SW480 (cell line): Measurements from ENCODE around the gene AKAIN1.

ENCODE experiments used
- DNase-seq: peaks from one replicate; pipeline ENCODE4 v3.0.0-alpha.2; 2016; ENCODE audit warnings: low spot score

AKAIN1 gene

DNA sequence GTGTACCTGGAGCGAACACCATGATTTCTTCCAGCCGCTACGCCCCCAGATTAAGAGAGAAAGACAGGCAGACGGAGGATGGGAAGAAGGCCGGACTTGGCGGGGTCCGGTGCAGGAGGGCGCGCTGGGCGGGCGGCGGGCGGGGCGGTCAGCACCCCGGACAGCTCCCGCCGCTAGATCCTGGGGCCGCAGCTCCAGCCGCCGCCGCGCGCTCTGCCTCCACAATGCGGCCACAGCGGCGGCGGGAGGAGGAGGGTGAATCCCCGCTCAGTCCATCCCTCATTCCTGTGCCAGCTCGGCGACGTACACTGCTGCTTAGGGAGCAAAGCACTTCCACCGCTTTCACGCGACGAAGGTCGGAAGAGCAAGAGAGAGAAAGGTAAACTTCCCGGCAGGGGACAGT lies at the start of gene AKAIN1:
Gene AKAIN1, minus strand, starts transcription at position 226 of the 403 bp plus-strand sequence. Its CDS starts 204 bp downstream, at position 22.
- no peak for DNase-seq

- no peak for DNase-seq
Measured at GRCh38 chr18:5244941-5245340, 47.9 kb upstream of the AKAIN1 start.

DNA sequence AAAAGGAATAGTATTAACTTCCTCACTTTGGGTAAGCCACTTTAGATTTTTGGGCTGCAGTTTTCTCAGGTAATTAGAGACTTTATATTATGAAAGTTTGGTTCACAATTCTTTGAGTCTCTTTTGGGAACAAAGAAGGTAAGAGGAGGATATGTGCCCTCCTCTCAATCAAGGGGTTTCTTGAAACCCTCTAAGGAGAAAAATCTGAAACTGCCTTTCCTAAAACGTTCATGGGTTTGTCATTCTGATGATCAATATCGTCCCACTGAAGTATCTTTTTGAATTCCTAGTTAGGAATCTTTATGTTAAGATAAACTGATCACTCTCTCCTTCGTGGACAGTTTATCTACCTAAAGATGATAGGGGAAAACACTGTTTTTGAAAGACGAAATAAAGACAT lies 42.4 kb upstream of the AKAIN1 start:
- DNase-seq = no peak

DNA sequence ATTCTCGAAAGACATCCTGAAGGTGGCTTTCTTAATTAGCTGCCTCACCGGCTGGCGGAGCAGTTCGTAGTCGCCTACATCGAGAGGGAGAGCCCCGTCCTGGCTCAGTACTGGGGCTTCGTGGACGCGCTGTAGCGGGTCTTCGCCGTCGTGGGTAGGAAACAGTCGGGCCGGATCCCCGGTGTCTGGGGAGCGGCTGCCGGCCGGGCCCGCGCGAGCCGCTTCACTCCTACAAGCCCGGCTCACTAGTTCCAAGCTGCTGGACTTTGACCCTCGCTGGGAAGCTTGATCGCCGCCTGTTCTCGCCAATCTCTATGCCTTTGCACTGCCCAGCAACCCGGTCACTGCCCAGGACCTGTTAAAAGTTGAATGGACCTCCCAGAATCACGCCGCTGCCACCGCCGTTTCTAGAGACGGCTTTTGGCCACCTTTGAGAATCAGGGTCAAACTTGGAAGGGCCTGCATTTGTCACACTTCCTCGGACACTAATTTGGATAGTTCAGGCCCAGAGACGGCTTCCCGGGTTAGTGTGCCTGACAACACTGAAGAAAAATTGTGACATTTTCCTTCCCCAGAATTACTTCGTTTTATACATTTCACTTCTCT lies 41.4 kb upstream of the AKAIN1 start:
- peak; percentile 3 for DNase-seq

DNA sequence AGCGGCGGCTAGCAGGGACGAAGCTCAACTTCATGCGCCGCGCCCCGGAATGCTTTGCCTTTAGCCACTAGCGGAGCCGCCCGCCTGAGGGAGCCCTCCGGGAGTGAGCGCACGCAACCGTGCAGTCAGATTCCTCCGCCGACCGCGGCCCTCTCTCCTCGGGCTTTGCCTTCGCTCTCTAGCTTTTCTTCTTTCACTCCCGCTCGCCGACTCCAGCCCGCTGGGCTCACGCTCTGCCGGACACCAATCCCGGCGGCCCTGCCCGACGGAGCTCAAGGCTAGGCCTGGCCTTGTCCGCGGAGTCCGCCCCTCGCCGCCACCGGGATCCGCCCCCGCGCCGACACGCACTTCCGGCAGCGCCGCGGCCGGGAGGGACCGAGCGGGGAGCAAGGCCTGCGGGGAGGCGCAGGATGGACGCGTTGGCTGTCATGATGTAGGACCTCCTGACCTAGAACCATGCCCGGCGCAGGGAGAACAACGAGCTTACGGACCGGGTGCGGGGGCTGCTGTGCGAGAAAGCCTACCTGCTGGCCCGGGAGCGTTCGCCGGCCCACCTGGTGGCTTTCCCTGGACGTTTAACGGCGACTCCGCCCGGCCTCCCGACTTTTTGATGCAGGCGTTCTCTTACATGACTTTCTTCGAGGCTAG lies 40.8 kb upstream of the AKAIN1 start:
- DNase-seq = peak; percentile 74

GRCh38 chr18:5237083-5237722 lies 40.1 kb upstream of the AKAIN1 start:
- DNase-seq = no peak

- DNase-seq = peak; percentile 1
Measured at GRCh38 chr18:5214583-5215351, 17.7 kb upstream of the AKAIN1 start.

DNA sequence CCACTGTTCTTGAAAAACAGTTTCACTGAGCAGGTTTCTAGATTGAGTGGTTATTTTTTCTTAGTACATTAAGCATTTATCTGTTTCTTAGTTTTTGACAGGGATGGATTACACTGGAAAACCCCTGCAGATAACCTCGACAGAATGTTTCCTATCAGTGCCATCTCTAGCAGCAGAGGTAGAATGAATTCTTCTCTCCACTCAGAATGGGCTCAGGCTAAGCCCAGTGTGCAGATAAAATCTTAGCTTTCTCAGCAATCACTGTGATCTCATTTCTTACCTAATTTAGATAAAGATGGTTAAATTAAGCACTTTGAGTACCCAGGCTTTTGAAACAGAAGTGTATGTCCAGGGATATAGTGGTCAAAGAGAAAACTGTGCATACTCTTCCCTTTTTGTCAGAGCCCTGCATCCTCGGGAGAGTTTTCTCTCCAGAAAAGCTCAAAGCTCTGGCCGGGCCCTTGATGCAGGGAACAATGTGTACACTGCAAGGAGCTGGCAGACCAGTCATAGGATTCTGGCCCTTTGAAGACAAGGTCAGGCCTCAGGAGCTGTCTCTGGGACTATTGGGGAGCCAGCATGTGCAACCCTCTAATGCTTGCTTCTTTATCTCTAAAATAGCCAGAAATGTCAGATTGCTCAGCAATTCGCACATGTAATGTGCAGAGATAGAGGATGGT lies 10.6 kb upstream of the AKAIN1 start:
- no peak for DNase-seq

- DNase-seq = no peak
Measured at GRCh38 chr18:5198311-5198710, 1.3 kb upstream of the AKAIN1 start.

- DNase-seq = no peak
Measured at GRCh38 chr18:5197461-5197860, 404 bp upstream of the AKAIN1 start.

GRCh38 chr18:5196253-5197031 lies 615 bp downstream of the AKAIN1 start:
- DNase-seq = no peak

DNA sequence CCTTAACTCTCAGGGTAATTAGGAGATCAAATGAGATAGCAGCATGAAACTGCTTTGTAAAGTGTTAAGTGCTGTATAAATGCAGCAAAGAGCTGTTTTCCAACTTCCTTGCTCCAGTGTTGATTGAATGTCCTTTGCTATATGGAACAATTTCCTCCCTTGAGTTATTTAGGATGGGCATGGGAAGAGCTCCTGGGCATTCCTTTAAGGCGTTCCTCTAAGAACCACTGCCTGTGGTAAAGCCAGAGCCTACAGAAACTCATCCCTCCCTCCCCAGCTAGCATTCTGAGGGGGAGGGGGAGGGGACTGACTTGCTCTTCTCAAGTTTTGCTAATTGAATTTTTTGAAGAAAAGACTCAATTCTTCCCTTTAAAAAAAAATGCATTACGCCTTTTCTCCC lies 1.4 kb downstream of the AKAIN1 start:
- DNase-seq = no peak

- peak; percentile 3 for DNase-seq
Measured at GRCh38 chr18:5180254-5180653, 16.8 kb downstream of the AKAIN1 start.

GRCh38 chr18:5178519-5178918 lies 18.5 kb downstream of the AKAIN1 start:
- no peak for DNase-seq

DNA sequence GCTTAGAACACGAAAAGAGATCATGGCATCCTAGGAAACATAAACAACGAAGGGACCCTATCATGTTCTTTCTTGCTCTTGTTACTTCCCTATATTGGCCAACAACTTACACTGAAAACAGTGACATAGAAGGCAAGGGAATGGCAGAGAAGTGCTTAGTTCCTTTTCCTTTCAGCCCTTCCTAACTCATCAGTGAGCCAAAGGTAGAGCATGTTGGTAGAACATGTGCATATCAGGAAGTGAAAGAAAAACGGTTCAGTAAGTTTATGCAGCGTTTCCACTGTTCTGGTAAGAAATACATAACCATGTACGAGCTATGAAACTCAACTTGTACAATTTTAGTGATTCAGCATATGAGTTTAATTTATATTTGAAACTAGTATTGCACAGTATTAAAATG lies 21.7 kb downstream of the AKAIN1 start:
- DNase-seq = no peak

- DNase-seq = no peak
Measured at GRCh38 chr18:5173646-5174045, 23.4 kb downstream of the AKAIN1 start.

DNA sequence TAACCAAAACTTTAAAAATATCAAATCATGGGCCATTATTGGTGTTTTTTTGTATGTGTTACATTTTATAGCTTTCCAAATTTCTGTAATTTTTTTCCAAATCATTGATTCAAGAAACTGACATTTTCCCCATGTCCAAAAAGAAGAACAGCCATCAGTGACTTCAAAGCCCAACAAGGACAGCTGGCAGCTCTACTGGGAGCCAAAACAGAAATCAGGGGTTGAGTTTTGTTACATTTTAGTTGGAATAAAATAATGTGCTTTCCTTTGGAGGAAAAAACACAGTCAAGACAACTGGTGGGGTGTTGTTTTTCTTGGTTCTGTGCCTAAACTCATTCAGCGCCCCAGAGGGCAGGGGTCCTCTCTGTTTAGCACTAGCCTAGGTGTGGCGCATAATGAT lies 23.8 kb downstream of the AKAIN1 start:
- no peak for DNase-seq

- no peak for DNase-seq
Measured at GRCh38 chr18:5167831-5168230, 29.2 kb downstream of the AKAIN1 start.

DNA sequence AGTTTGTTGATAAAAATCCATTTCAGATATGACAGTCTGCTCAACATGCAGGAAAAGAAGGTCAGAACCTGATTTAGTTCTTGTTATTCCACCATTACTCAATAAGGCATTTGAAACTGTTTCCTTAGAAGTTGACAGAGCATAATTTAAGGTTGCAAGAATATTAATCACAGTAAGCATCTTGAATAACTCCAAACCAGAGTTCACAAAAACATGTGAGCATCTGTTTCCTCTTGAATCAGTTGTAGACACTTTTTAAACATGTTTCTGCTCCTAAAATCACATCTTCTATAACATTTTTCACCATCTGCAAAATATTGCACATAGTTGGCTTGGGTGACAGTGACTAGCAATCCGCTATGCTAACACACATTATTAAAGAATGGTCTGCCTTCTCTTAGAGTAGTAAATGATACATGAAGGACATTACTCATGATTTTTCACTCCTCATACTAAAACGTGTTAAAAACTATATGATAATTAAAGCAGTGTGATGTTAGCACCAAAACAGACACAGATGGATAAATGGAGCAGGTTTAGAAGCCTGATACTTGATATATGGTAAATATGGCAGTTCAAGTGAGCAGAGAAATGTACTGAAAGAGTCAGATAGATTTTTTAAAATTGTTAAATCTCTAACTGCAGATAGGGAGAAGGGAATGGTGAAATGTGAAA lies 30.3 kb downstream of the AKAIN1 start:
- DNase-seq = no peak

DNA sequence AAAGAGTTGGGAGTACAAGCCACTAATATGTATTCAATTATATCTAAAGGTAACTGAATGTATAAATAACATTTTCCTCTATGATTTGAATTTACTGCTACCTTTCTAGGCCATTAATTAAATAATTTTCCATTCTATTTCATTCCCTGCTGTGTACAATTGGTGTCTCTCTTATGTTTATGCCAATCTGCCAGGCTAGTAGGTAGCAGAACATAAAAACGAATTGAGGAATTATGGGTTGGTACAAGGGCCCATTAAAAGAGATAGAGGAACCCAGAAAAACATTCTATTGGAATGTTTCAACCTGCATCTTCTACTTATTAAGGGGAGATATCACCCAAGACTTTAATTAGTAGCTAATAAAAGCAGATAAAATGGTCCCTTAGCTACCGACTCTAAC lies 32.2 kb downstream of the AKAIN1 start:
- no peak for DNase-seq

GRCh38 chr18:5162111-5162510 lies 34.9 kb downstream of the AKAIN1 start:
- DNase-seq = no peak
